BLaER1 (cell line): ENCODE measurements around the gene PSME4.
"Not testable (repeated sequence)": the region's sequence is repeated elsewhere in the genome, so short reads cannot be mapped to it uniquely, and the experiment has no call there.

Experiments
- H3K27ac ChIP-seq: shearing (Covaris generic); formaldehyde crosslinking; 2 replicates; pipeline ENCODE4 v1.8.1; 2022
- H3K27me3 ChIP-seq: shearing (Covaris generic); formaldehyde crosslinking; 2 replicates; pipeline ENCODE4 v1.8.1; 2022
- H3K36me3 ChIP-seq: shearing (Covaris generic); formaldehyde crosslinking; 2 replicates; pipeline ENCODE4 v1.8.1; 2022
- H3K4me1 ChIP-seq: shearing (Covaris generic); formaldehyde crosslinking; 2 replicates; pipeline ENCODE4 v1.8.1; 2022
- H3K4me2 ChIP-seq: shearing (Covaris generic); formaldehyde crosslinking; 2 replicates; pipeline ENCODE4 v1.8.1; 2022
- H3K4me3 ChIP-seq: shearing (Covaris generic); formaldehyde crosslinking; 2 replicates; pipeline ENCODE4 v1.8.1; 2022
- H3K9ac ChIP-seq: shearing (Covaris generic); formaldehyde crosslinking; 2 replicates; pipeline ENCODE4 v1.8.1; 2022
- H3K9me3 ChIP-seq: shearing (Covaris generic); formaldehyde crosslinking; 2 replicates; pipeline ENCODE4 v1.8.1; 2022
- H4K20me1 ChIP-seq: shearing (Covaris generic); formaldehyde crosslinking; 2 replicates; pipeline ENCODE4 v1.8.1; 2022
- Cebpa-rat ChIP-seq: shearing (Covaris generic); IDR thresholded peaks from 2 replicates; pipeline ENCODE4 v1.8.1; 2022

PSME4 gene

DNA sequence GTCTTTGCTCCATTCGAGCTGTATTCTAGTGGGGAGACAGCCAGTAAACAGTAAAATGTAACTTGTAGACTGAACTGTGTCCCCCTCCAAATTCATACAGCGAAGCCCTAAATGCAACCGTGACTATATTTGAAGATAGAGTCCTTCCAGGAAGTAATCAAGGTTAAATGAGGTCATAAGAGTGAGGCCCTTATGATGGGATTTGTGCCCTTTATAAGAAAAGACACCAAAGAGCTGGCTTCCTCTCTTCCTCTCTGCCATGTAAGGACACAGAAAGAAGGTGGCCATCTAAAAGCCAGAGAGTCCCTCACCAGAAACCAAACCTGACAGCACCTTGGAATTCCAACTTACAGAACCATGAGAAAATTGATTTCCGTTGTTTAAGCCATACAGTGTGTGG is 142.5 kb downstream of the PSME4 start:
- no peaks in the 10 kb centered on the region for H3K4me1 ChIP-seq
- no peak overlapping the region for H3K27ac ChIP-seq
- no peak for TF ChIP-seq Cebpa-rat
- H4K20me1 ChIP-seq = no peaks in the 10 kb centered on the region
- H3K4me2 ChIP-seq = no peak overlapping the region
- no peaks in the 10 kb centered on the region for H3K9me3 ChIP-seq
- no peaks in the 10 kb centered on the region for H3K27me3 ChIP-seq
- H3K4me3 ChIP-seq = no peak overlapping the region
- H3K36me3 ChIP-seq = peaks cover 9% of the 10 kb centered on the region
- no peak overlapping the region for H3K9ac ChIP-seq

DNA sequence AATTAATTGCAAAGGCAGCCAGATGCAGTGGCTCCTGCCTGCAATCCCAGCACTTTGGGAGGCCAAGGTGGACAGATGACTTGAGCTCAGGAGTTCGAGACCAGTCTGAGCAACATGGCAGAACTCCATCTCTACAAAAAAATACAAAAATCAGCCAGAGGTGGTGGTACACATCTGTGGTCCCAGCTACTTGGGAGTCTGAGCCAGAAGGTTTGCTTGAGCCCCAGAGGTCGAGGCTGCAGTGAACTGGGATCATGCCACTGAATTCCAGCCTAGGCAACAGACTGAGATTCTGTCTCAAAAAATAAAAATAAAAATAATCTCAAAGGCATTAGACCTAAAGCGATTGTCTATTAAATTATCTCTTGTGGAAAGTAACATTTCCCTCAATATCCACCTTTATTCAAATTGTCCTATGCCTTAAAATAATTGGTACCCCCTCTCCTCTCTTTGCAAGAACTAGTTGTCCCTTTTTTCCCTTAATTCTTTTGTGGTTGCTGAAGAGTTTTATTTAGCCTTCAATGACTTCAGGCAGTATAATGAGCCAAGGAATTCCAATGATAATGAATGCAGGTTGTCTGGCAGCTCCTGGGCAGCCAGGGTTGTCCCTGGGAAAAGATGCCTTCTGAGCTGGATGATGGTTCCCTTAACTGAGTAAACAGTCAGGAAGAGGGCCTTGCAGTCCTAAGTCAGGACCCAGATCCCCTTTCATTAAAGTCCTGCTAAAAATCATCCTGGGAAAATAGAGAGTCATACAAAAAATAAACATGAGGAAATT is 143.2 kb downstream of the PSME4 start:
- no peak overlapping the region for H3K27ac ChIP-seq
- H3K4me1 ChIP-seq = no peaks in the 10 kb centered on the region
- H3K4me2 ChIP-seq = no peak overlapping the region
- no peaks in the 10 kb centered on the region for H3K9me3 ChIP-seq
- no peaks in the 10 kb centered on the region for H4K20me1 ChIP-seq
- H3K27me3 ChIP-seq = no peaks in the 10 kb centered on the region
- H3K9ac ChIP-seq = no peak overlapping the region
- no peak overlapping the region for H3K4me3 ChIP-seq
- peaks cover 12% of the 10 kb centered on the region for H3K36me3 ChIP-seq
- TF ChIP-seq Cebpa-rat = no peak

DNA sequence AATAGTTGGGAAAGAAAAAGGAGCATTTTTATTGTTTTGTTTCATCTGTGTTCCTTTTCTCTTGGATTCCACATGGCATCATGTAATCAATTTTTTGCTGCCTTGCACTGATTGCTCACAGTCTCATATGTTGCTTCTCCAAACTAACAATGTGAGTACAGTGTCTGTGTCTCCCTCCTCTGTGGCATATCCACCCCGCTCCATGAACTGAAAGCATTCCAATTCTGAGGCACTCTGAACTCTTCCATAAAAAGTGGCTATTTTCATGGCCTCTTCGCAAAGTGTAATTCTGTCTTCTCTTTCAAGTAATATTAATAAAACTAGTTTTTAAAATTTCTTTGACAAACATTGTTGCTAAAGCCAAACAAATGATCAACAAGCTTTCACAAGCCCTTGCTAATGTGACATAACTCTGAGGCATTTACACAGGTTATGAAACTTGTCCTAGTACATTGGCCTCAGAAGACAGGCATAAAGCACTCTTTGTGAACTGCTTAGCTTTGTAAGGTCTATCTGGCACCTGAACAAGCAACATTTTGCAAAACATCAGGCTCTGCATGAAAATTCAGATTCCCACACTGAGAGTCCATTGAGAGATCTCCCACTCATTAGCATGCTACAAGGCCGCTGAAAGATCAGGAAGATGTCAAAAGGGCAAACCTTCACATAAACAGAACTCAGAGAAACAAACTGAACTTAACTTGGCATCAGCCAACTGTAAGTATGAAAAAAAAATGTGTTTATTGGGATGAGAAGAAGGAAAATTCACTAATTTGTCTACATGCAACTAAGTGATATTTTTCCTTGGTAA is 144.0 kb downstream of the PSME4 start:
- Histone ChIP-seq H3K36me3 (peaks cover 14% of the 10 kb centered on the region), H3K9me3 (no peaks in the 10 kb centered on the region), H3K27ac (no peak overlapping the region), H3K4me2 (no peak overlapping the region), H3K9ac (no peak overlapping the region), H3K4me1 (peaks cover 3% of the 10 kb centered on the region), H3K27me3 (no peaks in the 10 kb centered on the region), H4K20me1 (no peaks in the 10 kb centered on the region), H3K4me3 (no peak overlapping the region)
- TF ChIP-seq Cebpa-rat = no peak

DNA sequence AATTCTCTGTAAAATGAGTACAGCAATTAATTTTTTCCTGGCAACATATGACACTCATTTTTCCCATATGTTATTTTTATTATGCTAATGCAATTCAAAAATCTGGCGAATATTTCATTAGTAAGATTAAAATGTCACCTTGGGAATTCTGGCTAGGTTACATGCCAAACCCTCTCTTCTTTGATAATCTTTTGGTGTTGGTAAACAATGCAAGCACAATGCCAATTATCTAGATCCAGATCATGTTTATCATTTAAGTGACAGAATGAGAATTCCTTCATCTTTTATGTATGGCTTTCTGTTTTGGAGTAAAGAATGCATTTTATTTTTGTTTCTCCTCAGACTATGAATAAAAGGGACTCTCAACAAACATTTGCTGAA is 144.8 kb downstream of the PSME4 start:
- Histone ChIP-seq H3K9me3 (no peaks in the 10 kb centered on the region), H3K36me3 (peaks cover 10% of the 10 kb centered on the region; the same call in 1 of the 2 replicates), H3K4me1 (peaks cover 5% of the 10 kb centered on the region), H3K9ac (no peak overlapping the region), H4K20me1 (no peaks in the 10 kb centered on the region), H3K27me3 (no peaks in the 10 kb centered on the region), H3K4me2 (no peak overlapping the region), H3K4me3 (no peak overlapping the region), H3K27ac (no peak overlapping the region)
- no peak for TF ChIP-seq Cebpa-rat

DNA sequence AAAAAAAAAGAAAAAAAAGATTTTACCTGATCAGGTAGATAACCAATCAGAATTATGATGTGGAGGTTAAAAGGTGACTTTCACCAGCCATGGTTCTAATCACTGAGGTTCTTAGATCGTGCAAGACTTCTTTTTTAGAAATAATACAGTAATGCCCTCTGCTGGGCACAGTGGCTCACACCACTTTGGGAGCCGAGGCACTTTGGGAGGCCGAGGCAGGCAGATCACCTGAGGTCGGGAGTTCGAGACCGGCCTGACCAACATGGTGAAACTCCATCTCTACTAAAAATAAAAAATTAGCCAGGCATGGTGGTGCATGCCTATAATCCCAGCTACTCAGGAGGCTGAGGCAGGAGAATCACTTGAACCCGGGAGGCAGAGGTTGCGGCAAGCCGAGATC is 147.2 kb downstream of the PSME4 start:
- H3K9ac ChIP-seq, H3K4me3 ChIP-seq, H3K4me2 ChIP-seq, H3K9me3 ChIP-seq, H4K20me1 ChIP-seq, H3K27me3 ChIP-seq, H3K4me1 ChIP-seq, H3K27ac ChIP-seq: not testable (repeated sequence)
- H3K36me3 ChIP-seq = peaks cover 20% of the 10 kb centered on the region

DNA sequence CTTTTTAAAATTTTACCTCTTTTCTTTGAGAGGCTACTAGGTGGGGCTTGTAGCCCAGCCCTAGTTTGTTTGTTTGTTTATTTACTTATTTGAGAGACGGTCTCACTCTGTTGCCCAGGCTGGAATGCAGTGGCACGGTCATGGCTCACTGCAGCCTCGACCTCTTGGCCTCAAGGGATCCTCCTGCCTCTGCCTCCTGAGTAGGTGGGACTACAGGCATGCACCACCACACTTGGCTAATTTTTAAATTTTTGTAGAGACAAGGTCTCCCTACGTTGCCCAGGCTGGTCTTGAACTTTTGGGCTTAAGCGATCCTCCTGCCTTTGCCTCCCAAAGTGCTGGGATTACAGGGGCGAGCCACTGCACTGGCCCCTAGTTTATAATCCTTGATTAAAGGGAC is 149.0 kb downstream of the PSME4 start:
- H3K4me3 ChIP-seq = no peak overlapping the region

DNA sequence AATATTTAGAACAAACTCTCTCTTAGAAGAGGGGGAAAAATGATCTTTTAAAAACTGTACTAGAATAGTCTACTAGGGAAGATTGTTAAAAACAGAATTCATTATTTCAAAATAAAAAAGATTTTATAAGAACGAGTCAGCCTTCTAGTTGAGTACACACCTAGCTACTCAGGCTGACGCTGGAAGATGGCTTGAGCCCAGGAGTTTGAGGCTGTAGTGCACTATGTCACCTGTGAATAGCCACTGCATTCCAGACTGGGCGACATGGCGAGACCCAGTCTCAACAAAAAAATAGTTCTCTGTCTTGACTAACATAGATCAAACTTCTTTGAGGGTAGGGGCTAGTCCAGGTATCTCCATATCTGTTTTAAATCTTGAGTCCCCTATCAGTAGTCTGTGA is 150.1 kb downstream of the PSME4 start:
- H4K20me1 ChIP-seq = no peaks in the 10 kb centered on the region
- H3K9ac ChIP-seq = no peak overlapping the region
- no peaks in the 10 kb centered on the region for H3K27me3 ChIP-seq
- no peaks in the 10 kb centered on the region for H3K9me3 ChIP-seq
- TF ChIP-seq Cebpa-rat = no peak
- H3K4me1 ChIP-seq = peaks cover 5% of the 10 kb centered on the region
- peaks cover 43% of the 10 kb centered on the region for H3K36me3 ChIP-seq
- no peak overlapping the region for H3K27ac ChIP-seq
- H3K4me3 ChIP-seq = no peak overlapping the region
- H3K4me2 ChIP-seq = no peak overlapping the region

More for the DNA sequence above, 149.0 kb downstream of the PSME4 start:
- Histone ChIP-seq H3K4me1 (peaks cover 5% of the 10 kb centered on the region), H3K36me3 (peaks cover 36% of the 10 kb centered on the region), H3K4me2 (no peak overlapping the region), H3K9me3 (no peaks in the 10 kb centered on the region), H3K27me3 (no peaks in the 10 kb centered on the region), H3K27ac (no peak overlapping the region), H4K20me1 (no peaks in the 10 kb centered on the region), H3K9ac (no peak overlapping the region)
- no peak for TF ChIP-seq Cebpa-rat

DNA sequence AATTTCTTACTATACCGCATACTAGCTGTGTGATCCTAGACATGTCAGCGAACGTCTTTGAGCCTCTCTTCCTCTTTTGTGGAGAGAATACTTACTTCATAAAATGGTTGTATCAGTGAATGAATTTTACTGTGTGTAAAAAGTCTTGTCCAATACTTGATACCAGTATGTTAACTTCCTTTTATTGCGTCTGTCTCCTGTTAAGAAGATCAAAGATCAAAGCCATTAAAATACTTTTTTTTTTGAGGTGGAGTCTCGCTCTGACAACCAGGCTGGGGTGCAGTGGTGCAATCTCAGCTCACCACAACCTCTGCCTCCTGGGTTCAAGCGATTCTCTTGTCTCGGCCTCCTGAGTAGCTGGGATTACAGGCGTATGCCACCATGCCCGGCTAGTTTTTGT is 150.7 kb downstream of the PSME4 start:
- Histone ChIP-seq H3K4me1 (peaks cover 5% of the 10 kb centered on the region), H3K27ac (no peak overlapping the region), H3K36me3 (peaks cover 49% of the 10 kb centered on the region), H3K4me3 (no peak overlapping the region), H3K27me3 (no peaks in the 10 kb centered on the region), H3K9me3 (no peaks in the 10 kb centered on the region), H4K20me1 (no peaks in the 10 kb centered on the region), H3K9ac (no peak overlapping the region), H3K4me2 (no peak overlapping the region)
- TF ChIP-seq Cebpa-rat = no peak

DNA sequence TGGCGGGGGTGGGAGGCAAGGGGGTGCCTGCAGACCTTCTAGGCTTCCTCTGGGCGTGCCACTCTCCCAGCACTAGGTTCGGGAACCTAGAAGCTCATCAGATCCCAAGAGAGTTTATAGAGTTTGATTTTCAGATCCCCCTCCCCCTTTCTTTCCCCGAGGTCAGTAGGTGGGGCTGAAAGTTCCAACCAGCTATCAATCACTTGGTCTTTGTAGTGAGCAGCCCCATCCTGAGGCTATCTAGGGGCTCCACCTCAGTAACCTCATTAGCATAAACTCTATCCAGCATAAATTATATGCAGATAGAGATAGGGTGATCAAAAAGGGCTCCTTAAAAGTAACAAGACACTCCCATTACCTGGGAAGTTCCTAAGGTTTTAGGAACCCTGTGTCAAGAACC is 151.2 kb downstream of the PSME4 start:
- Histone ChIP-seq H3K27me3 (no peaks in the 10 kb centered on the region), H3K9me3 (no peaks in the 10 kb centered on the region), H3K27ac (no peak overlapping the region), H3K9ac (no peak overlapping the region), H4K20me1 (no peaks in the 10 kb centered on the region), H3K4me3 (no peak overlapping the region), H3K4me1 (peaks cover 5% of the 10 kb centered on the region), H3K36me3 (peaks cover 53% of the 10 kb centered on the region), H3K4me2 (no peak overlapping the region)
- TF ChIP-seq Cebpa-rat = no peak

DNA sequence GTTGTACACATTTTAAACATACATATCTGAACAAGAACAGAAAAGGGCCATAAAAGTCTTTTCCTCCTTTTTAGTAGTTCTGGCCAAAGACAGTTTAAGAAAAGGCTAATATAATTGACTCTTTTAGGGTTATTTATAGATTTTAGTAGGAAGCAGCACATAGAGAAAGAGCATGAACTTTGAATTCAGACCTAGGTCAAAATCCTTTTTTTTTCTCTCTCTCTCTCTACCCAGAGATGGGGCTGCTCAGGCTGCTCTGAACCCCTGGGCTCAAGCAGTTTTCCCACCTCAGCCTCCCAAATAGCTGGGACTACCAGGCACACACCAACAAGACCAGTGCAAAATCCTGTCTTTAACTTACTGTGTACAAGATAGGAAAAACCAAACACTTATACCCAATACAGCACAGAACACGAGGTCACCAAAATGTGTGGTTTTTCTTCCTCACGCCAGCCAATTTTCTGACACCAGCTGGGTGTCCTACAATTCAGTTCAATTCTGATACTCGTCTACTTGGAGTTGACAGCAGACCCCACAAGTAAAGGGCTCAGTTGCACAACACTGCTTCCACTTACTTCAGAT is 151.8 kb downstream of the PSME4 start:
- no peaks in the 10 kb centered on the region for H4K20me1 ChIP-seq
- no peak overlapping the region for H3K27ac ChIP-seq
- H3K9ac ChIP-seq = no peak overlapping the region

More for the DNA sequence above, 151.8 kb downstream of the PSME4 start:
- no peak for TF ChIP-seq Cebpa-rat
- H3K9me3 ChIP-seq = no peaks in the 10 kb centered on the region
- H3K36me3 ChIP-seq = peaks cover 54% of the 10 kb centered on the region
- no peak overlapping the region for H3K4me2 ChIP-seq
- no peaks in the 10 kb centered on the region for H3K27me3 ChIP-seq
- H3K4me3 ChIP-seq = no peak overlapping the region
- peaks cover 5% of the 10 kb centered on the region for H3K4me1 ChIP-seq
